Endodermal cell (in vitro differentiated cells): ENCODE data around the gene ITLN1. TPM values are rescaled to one million over a fixed set of nuclear protein-coding genes. Genes with fewer than 3 reads are reported as not detected.
"Not testable (repeated sequence)": the region's sequence is repeated elsewhere in the genome, so short reads cannot be mapped to it uniquely, and the experiment has no call there.

ENCODE experiments used
- DNase-seq: peaks from one replicate; pipeline ENCODE4 v3.0.0-alpha.2; 2017
- H3K27ac ChIP-seq: 2 replicates; pipeline ENCODE4 v1.5.1; 2013; ENCODE audit warnings: mild to moderate bottlenecking, low read depth, low read length, moderate library complexity
- H3K27me3 ChIP-seq: 2 replicates; pipeline ENCODE4 v1.6.1; 2013; ENCODE audit warnings: mild to moderate bottlenecking, low read length, moderate library complexity; ENCODE audit not compliant: insufficient read depth, control insufficient read depth, poor library complexity, severe bottlenecking
- H3K36me3 ChIP-seq: 2 replicates; pipeline ENCODE4 v1.7.0; 2013; ENCODE audit warnings: mild to moderate bottlenecking, low read length, moderate library complexity; ENCODE audit not compliant: control insufficient read depth, insufficient read depth
- H3K4me1 ChIP-seq: one replicate; pipeline ENCODE4 v1.7.0; 2013; ENCODE audit warnings: low read length; ENCODE audit not compliant: control insufficient read depth, insufficient read depth
- H3K4me3 ChIP-seq: 2 replicates; pipeline ENCODE4 v1.5.1; 2013; ENCODE audit warnings: mild to moderate bottlenecking, low read length, moderate library complexity
- H3K9ac ChIP-seq: 2 replicates; pipeline ENCODE4 v1.6.1; 2013; ENCODE audit warnings: mild to moderate bottlenecking, low read length, moderate library complexity; ENCODE audit not compliant: poor library complexity, severe bottlenecking; ENCODE audit errors: extremely low read depth
- H3K9me3 ChIP-seq: 2 replicates; pipeline ENCODE4 v1.6.1; 2013; ENCODE audit warnings: mild to moderate bottlenecking, low read length, moderate library complexity; ENCODE audit not compliant: control insufficient read depth
- H3K27ac Mint-ChIP-seq: 2 replicates; pipeline ENCODE4 v1.8.0; 2020; ENCODE audit warnings: mixed read lengths
- H3K27me3 Mint-ChIP-seq: 2 replicates; pipeline ENCODE4 v1.8.0; 2021; ENCODE audit warnings: mild to moderate bottlenecking, mixed read lengths; ENCODE audit not compliant: insufficient read depth
- H3K36me3 Mint-ChIP-seq: 2 replicates; pipeline ENCODE4 v1.8.0; 2020; ENCODE audit warnings: low read depth, mixed read lengths
- H3K4me1 Mint-ChIP-seq: 2 replicates; pipeline ENCODE4 v1.8.0; 2020; ENCODE audit warnings: mixed read lengths
- H3K4me3 Mint-ChIP-seq: 2 replicates; pipeline ENCODE4 v1.8.0; 2020; ENCODE audit warnings: mild to moderate bottlenecking, moderate library complexity, mixed read lengths
- H3K9me3 Mint-ChIP-seq: 2 replicates; pipeline ENCODE4 v1.8.0; 2020; ENCODE audit warnings: mild to moderate bottlenecking, mixed read lengths
- CTCF ChIP-seq: fragments of 200-600 bp; sonication (generic); conservative IDR thresholded peaks from 2 replicates; pipeline ENCODE4 v1.5.0; 2021; ENCODE audit warnings: antibody characterized with exemption, mild to moderate bottlenecking
- WGBS, 2 experiments: methylation state at CpG; one replicate each; pipeline versions ENCODE4 v1.1.5 to v1.1.7; 2013; ENCODE audit warnings: missing lambda C conversion rate in 2 of 2, mixed read lengths in 1 of 2; ENCODE audit not compliant: insufficient coverage in 1 of 2, insufficient read length in 1 of 2; 5-methylcytosine and 5-hydroxymethylcytosine counted together
- total RNA-seq, 2 donors: library from RNA; stranded (reverse); fragmentation: NEBNext Ultra II Directional in 1 of 2; extraction: Animal tissue kit (Norgen Biotek cat#: 25700) in 1 of 2; gene quantifications; 2 replicates in 1 of 2; 3 replicates in 1 of 2; pipeline ENCODE4 v1.2.1, GENCODE V29; 2021

Gene ITLN1
- total RNA-seq, 2 donors from 2014 or later: 0.22 to 0.51 TPM

DNA sequence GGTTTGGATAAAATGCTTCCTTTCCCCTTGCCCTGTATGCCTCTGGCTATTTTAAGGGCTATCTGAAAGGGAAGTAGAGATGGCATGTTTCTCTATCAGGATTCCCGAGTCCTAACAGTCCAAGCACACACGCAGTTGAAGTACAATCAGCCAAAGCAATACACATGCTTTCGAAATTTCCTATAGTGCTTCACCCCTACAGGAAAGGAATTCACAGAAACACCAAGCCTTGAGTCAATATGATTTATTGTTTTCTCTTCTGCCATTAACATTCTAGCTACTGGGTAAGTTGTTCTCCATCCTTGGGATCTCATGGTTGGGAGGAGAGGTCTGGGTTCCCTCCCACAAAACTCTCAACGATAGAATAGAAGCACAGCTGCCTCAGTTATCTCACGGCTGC lies 8.7 kb downstream of the ITLN1 start:
- H3K27ac ChIP-seq: no peak overlapping the region
- no peaks in the 10 kb centered on the region for H3K27me3 ChIP-seq
- DNase-seq: no peak
- H3K9me3 ChIP-seq: peaks cover 13% of the 10 kb centered on the region
- no peak for TF ChIP-seq CTCF
- Mint-ChIP-seq H3K4me3 (no peak overlapping the region), H3K36me3 (no peaks in the 10 kb centered on the region), H3K27ac (no peak overlapping the region), H3K27me3 (peaks cover 2% of the 10 kb centered on the region), H3K9me3 (no peaks in the 10 kb centered on the region), H3K4me1 (peaks cover 6% of the 10 kb centered on the region)
- no peak overlapping the region for H3K9ac ChIP-seq
- WGBS, 2 experiments: 81 to 95% methylated on average over 3 to 5 of the region's 5 CpGs
- no peaks in the 10 kb centered on the region for H3K36me3 ChIP-seq
- no peaks in the 10 kb centered on the region for H3K4me1 ChIP-seq
- H3K4me3 ChIP-seq: no peak overlapping the region

DNA sequence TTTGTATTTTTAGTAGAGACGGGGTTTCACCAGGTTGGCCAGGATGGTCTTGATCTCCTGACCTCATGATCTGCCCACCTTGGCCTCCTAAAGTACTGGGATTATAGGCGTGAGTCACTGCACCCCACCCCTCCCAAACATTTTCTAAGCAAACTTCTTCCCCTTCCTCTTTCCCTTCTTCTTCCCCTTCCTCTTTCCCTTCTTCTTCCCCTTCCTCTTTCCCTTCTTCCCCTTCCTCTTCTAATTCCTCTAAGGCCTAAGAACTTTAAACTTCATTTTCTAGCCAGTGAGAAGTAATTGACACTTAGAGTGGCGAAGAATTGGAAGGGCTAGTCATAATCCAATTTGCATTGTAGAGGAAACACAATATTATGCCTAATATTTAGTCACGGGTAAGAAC lies 9.4 kb downstream of the ITLN1 start:
- not testable (repeated sequence) for H3K27me3 Mint-ChIP-seq, H3K9me3 Mint-ChIP-seq, H3K4me3 Mint-ChIP-seq

DNA sequence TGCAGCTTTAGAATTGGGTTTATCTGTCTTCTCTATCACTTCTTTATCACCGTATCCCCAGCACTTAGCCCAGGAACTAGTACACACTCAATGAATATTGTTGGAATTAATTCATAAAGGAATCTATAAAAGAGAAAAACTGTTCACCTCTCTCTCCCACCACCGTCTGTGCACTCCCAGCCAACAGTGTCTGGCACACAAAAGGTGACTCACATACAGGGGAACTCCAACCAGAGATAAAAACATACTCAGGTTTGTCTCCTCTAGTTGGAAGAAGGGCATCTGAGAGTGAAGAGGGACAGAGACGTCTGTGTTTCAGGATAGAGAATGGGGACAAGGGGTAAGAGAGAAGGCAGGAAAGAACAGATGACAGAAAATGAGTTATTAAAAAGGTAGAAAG lies 10.0 kb downstream of the ITLN1 start:
- no peak overlapping the region for H3K4me3 Mint-ChIP-seq
- H3K27ac Mint-ChIP-seq: no peak overlapping the region
- Histone ChIP-seq H3K9ac (no peak overlapping the region), H3K9me3 (peaks cover 13% of the 10 kb centered on the region), H3K27me3 (no peaks in the 10 kb centered on the region), H3K27ac (no peak overlapping the region), H3K36me3 (no peaks in the 10 kb centered on the region), H3K4me1 (no peaks in the 10 kb centered on the region), H3K4me3 (no peak overlapping the region)
- H3K27me3 Mint-ChIP-seq: peaks cover 2% of the 10 kb centered on the region
- WGBS, 2 experiments: 86 to 89% methylated on average over 1 to 3 of the region's 3 CpGs
- no peaks in the 10 kb centered on the region for H3K36me3 Mint-ChIP-seq
- no peaks in the 10 kb centered on the region for H3K9me3 Mint-ChIP-seq
- H3K4me1 Mint-ChIP-seq: peaks cover 6% of the 10 kb centered on the region
- DNase-seq: no peak
- no peak for TF ChIP-seq CTCF

More for the DNA sequence above, 9.4 kb downstream of the ITLN1 start:
- not testable (repeated sequence) for H3K27ac ChIP-seq, H3K27me3 ChIP-seq, H3K4me1 ChIP-seq, H3K4me1 Mint-ChIP-seq, H3K4me3 ChIP-seq, DNase-seq, H3K27ac Mint-ChIP-seq, H3K9ac ChIP-seq, H3K36me3 ChIP-seq, H3K36me3 Mint-ChIP-seq
- WGBS, 2 experiments: 76 to 87% methylated on average over 3 to 4 of the region's 4 CpGs
- H3K9me3 ChIP-seq: peaks cover 13% of the 10 kb centered on the region

- H3K4me1 Mint-ChIP-seq: peaks cover 43% of the 10 kb centered on the region
- no peaks in the 10 kb centered on the region for H3K27me3 ChIP-seq
- 75 to 94% methylated on average over 3 of the region's 3 CpGs for WGBS, 2 experiments
- H3K27ac Mint-ChIP-seq: no peak overlapping the region
- no peaks in the 10 kb centered on the region for H3K27me3 Mint-ChIP-seq
- no peak for DNase-seq
- H3K4me1 ChIP-seq: peaks cover 9% of the 10 kb centered on the region
- peaks cover 4% of the 10 kb centered on the region for H3K9me3 ChIP-seq
- H3K4me3 ChIP-seq: no peak overlapping the region
- H3K9me3 Mint-ChIP-seq: no peaks in the 10 kb centered on the region
- TF ChIP-seq CTCF: no peak
- H3K27ac ChIP-seq: no peak overlapping the region
- H3K36me3 ChIP-seq: no peaks in the 10 kb centered on the region
- no peak overlapping the region for H3K9ac ChIP-seq
- no peak overlapping the region for H3K4me3 Mint-ChIP-seq
- no peaks in the 10 kb centered on the region for H3K36me3 Mint-ChIP-seq
These were observed 16.8 kb downstream of the ITLN1 start for GRCh38 chr1:160868141-160868540.

- H3K9me3 ChIP-seq, H3K27me3 Mint-ChIP-seq, H3K9me3 Mint-ChIP-seq, H3K9ac ChIP-seq, H3K36me3 Mint-ChIP-seq, H3K27me3 ChIP-seq, H3K27ac ChIP-seq, H3K36me3 ChIP-seq, H3K27ac Mint-ChIP-seq, H3K4me1 ChIP-seq, H3K4me3 Mint-ChIP-seq, H3K4me3 ChIP-seq, DNase-seq: not testable (repeated sequence)
- H3K4me1 Mint-ChIP-seq: peaks cover 48% of the 10 kb centered on the region
- WGBS, 2 experiments: 88% methylated on average over 3 to 4 of the region's 4 CpGs
These were observed 17.3 kb downstream of the ITLN1 start for GRCh38 chr1:160867651-160868050.
